Upper lobe of left lung (tissue), 6 donors: ENCODE measurements around the gene STX17. TPM values are rescaled to one million over a fixed set of nuclear protein-coding genes. Genes with fewer than 3 reads are reported as not detected.
A peak's percentile ranks its signal among the peaks of the same experiment; 100 is the strongest.

ENCODE experiments used
- ATAC-seq, 2 donors: fragments of 200-7000 bp; cut with Tn5 transposase; one replicate each; pipeline ENCODE4 v1.9.1; 2022; ENCODE audit warnings: mild to moderate bottlenecking in 2 of 2, moderate library complexity in 2 of 2; ENCODE audit not compliant: low FRiP score in 2 of 2
- DNase-seq, 2 donors: peaks; one replicate each; pipeline ENCODE4 v3.0.0-alpha.2; 2019 to 2020
- H3K27ac ChIP-seq, 4 donors: fragments of 200-600 bp; sonication (generic); one replicate each; pipeline ENCODE4 v1.5.1; 2016 to 2019
- H3K27me3 ChIP-seq, 4 donors: fragments of 200-600 bp; sonication (generic); one replicate each; pipeline ENCODE4 v1.5.1; 2017 to 2019
- H3K36me3 ChIP-seq, 4 donors: fragments of 200-600 bp; sonication (generic); one replicate each; pipeline ENCODE4 v1.5.1; 2016 to 2019
- H3K4me1 ChIP-seq, 4 donors: fragments of 200-600 bp; sonication (generic); one replicate each; pipeline ENCODE4 v1.5.1; 2018 to 2019
- H3K4me3 ChIP-seq, 4 donors: fragments of 200-600 bp; sonication (generic); one replicate each; pipeline ENCODE4 v1.5.1; 2017 to 2019; ENCODE audit warnings: mild to moderate bottlenecking in 2 of 4, moderate library complexity in 1 of 4
- H3K9me3 ChIP-seq, 4 donors: fragments of 200-600 bp; sonication (generic); one replicate each; pipeline ENCODE4 v1.5.1; 2018 to 2019
- EP300 ChIP-seq, 4 donors: sonication (generic); formaldehyde crosslinking; IDR thresholded peaks; one replicate each; pipeline ENCODE4 v1.5.1; 2017; ENCODE audit warnings: antibody characterized with exemption in 4 of 4, control low read depth in 2 of 4
- POLR2A ChIP-seq, 4 donors: fragments of 450-650 bp; IDR thresholded peaks; one replicate each; pipeline ENCODE4 v1.5.1; 2016 to 2017; ENCODE audit warnings: antibody characterized with exemption in 4 of 4, mild to moderate bottlenecking in 2 of 4
- POLR2AphosphoS5 ChIP-seq, 2 donors: sonication (generic); formaldehyde crosslinking; IDR thresholded peaks; one replicate each; pipeline ENCODE4 v1.5.1; 2017; ENCODE audit warnings: antibody characterized with exemption in 2 of 2
- WGBS, 2 donors: methylation state at CpG; one replicate each; pipeline ENCODE4 v1.1.5; 2017 to 2018; 5-methylcytosine and 5-hydroxymethylcytosine counted together
- total RNA-seq, 6 donors: library from RNA; depleted of rRNA in 4 of 6; stranded (reverse); fragments of >200 nt in 4 of 6; gene quantifications; one replicate each; pipeline versions ENCODE4 v1.1.0 to v1.2.1, GENCODE V29; 2016 to 2021
- TF ChIP-seq, protein P1 (sequence below), 6 experiments: fragments of 450-650 bp in 4 of 6; fragments of 200-600 bp in 2 of 6; sonication (generic) in 2 of 6; IDR thresholded peaks; one replicate each; pipeline ENCODE4 v1.5.1; 2016 to 2019; ENCODE audit warnings: antibody characterized with exemption in 6 of 6
- donor health status: DM: no; HTN: no; CAD: no; lungs with moderate emphysema.
- donor health status: DM: no; HTN: yes; CAD: no; lungs with severe emphysema.

STX17 gene
- total RNA-seq, 6 donors from 2014 or later = 23.0 to 234 (median 35.8) TPM

DNA sequence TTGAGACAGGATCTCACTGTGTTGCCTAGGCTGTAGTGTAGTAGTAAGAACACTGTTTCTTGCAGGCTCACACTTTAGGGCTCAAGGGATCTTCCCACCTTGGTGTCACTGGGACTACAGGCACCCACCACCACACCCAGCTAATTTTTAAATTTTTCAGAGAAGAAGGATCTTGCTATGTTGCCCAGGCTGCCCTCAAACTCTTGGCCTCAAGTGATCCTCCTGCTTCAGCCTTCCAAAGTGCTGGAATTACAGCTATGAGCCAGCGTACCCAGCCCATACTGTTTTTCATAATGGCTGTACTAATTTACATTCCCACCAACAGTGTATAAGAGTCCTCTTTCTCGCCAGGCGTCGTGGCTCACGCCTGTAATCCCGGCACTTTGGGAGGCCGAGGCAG is 5.1 kb downstream of the STX17 start:
- H3K27me3 ChIP-seq = no peaks in the 10 kb centered on the region
- H3K36me3 ChIP-seq = peaks cover under 1 to 28% (median 9%) of the 10 kb centered on the region in 4 donors
- 98 to 100% methylated on average over 7 of the region's 7 CpGs for WGBS, 2 donors
- DNase-seq (peak in 1 of 2 donors; percentile 8), ATAC-seq (no peak)
- TF ChIP-seq, protein P1, sequence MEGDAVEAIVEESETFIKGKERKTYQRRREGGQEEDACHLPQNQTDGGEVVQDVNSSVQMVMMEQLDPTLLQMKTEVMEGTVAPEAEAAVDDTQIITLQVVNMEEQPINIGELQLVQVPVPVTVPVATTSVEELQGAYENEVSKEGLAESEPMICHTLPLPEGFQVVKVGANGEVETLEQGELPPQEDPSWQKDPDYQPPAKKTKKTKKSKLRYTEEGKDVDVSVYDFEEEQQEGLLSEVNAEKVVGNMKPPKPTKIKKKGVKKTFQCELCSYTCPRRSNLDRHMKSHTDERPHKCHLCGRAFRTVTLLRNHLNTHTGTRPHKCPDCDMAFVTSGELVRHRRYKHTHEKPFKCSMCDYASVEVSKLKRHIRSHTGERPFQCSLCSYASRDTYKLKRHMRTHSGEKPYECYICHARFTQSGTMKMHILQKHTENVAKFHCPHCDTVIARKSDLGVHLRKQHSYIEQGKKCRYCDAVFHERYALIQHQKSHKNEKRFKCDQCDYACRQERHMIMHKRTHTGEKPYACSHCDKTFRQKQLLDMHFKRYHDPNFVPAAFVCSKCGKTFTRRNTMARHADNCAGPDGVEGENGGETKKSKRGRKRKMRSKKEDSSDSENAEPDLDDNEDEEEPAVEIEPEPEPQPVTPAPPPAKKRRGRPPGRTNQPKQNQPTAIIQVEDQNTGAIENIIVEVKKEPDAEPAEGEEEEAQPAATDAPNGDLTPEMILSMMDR (IDR thresholded peaks at IDR 0.05) = no peak
- TF ChIP-seq EP300 (IDR thresholded peaks at IDR 0.05) = no peak
- no peak for TF ChIP-seq POLR2AphosphoS5 (IDR thresholded peaks at IDR 0.05)
- no peak for TF ChIP-seq POLR2A (IDR thresholded peaks at IDR 0.05)
- H3K4me1 ChIP-seq = peaks cover 9 to 14% (median 11%) of the 10 kb centered on the region in 4 donors
- H3K4me3 ChIP-seq = no peak overlapping the region
- no peaks in the 10 kb centered on the region for H3K9me3 ChIP-seq
- no peak overlapping the region for H3K27ac ChIP-seq

- peaks cover 4 to 59% (median 21%) of the 10 kb centered on the region in 4 donors for H3K36me3 ChIP-seq
- H3K4me3 ChIP-seq = no peak overlapping the region
- DNase-seq = no peak
- no peaks in the 10 kb centered on the region for H3K9me3 ChIP-seq
- TF ChIP-seq, protein P1 (IDR thresholded peaks at IDR 0.05) = no peak
- TF ChIP-seq EP300 (IDR thresholded peaks at IDR 0.05) (no peak), POLR2AphosphoS5 (IDR thresholded peaks at IDR 0.05) (no peak), POLR2A (IDR thresholded peaks at IDR 0.05) (no peak)
- H3K4me1 ChIP-seq = peaks cover 0 to 2% (median 0%) of the 10 kb centered on the region in 4 donors
- H3K27ac ChIP-seq = no peak overlapping the region
- no peaks in the 10 kb centered on the region for H3K27me3 ChIP-seq
- 88 to 96% methylated on average over 1 of the region's 1 CpG for WGBS, 2 donors
- no peak for ATAC-seq
These were observed 10.2 kb downstream of the STX17 start for GRCh38 chr9:99916650-99917049.

DNA sequence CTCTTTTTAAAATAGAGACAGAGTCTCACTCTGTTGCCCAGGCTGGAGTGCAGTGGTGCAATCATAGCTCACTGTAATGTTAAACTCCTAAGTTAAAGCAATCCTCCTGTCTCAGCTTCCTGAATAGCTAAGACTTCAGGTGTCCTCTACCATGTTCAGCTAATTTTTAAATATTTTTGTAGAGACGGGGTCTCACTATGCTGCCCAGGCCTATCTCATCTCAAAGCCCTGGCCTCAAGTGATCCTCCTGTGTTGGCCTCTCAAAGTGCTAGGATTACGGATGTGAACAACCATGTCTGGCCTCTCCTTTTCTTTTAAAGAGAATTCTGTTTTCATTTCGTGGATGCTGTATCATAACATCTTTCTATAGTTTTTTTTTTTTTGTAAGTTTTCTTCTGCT is 11.7 kb downstream of the STX17 start:
- Histone ChIP-seq H3K4me3 (no peak overlapping the region), H3K4me1 (peaks cover 0 to 8% (median 0%) of the 10 kb centered on the region in 4 donors), H3K27me3 (no peaks in the 10 kb centered on the region), H3K36me3 (peaks cover 4 to 71% (median 25%) of the 10 kb centered on the region in 4 donors), H3K9me3 (no peaks in the 10 kb centered on the region), H3K27ac (no peak overlapping the region)
- TF ChIP-seq, protein P1 (IDR thresholded peaks at IDR 0.05) = no peak
- TF ChIP-seq EP300 (IDR thresholded peaks at IDR 0.05) (no peak), POLR2AphosphoS5 (IDR thresholded peaks at IDR 0.05) (no peak), POLR2A (IDR thresholded peaks at IDR 0.05) (no peak)
- DNase-seq = no peak
- ATAC-seq = no peak
- 92 to 96% methylated on average over 3 of the region's 3 CpGs for WGBS, 2 donors

- no peak for DNase-seq
- H3K27ac ChIP-seq = no peak overlapping the region
- no peak overlapping the region for H3K4me3 ChIP-seq
- no peaks in the 10 kb centered on the region for H3K27me3 ChIP-seq
- WGBS, 2 donors = 52 to 55% methylated on average over 2 of the region's 2 CpGs
- H3K9me3 ChIP-seq = no peaks in the 10 kb centered on the region
- TF ChIP-seq, protein P1 (IDR thresholded peaks at IDR 0.05) = no peak
- TF ChIP-seq POLR2A (IDR thresholded peaks at IDR 0.05) (no peak), POLR2AphosphoS5 (IDR thresholded peaks at IDR 0.05) (no peak), EP300 (IDR thresholded peaks at IDR 0.05) (no peak)
- peaks cover 0 to 8% (median 0%) of the 10 kb centered on the region in 4 donors for H3K4me1 ChIP-seq
- H3K36me3 ChIP-seq = peaks cover 4 to 72% (median 26%) of the 10 kb centered on the region in 4 donors
- no peak for ATAC-seq
These were observed 13.5 kb downstream of the STX17 start for GRCh38 chr9:99919930-99920329.
